CD4-positive, alpha-beta memory T cell (primary cell): ENCODE results near the gene LILRA2. TPM values are rescaled to one million over a fixed set of nuclear protein-coding genes. Genes with fewer than 3 reads are reported as not detected.
"Not testable (repeated sequence)": the region's sequence is repeated elsewhere in the genome, so short reads cannot be mapped to it uniquely, and the experiment has no call there.

ENCODE experiments used
- CTCF ChIA-PET: fragments of 350-600 bp; sonication (Branson Sonifier 250); formaldehyde crosslinking; loops from one replicate; lab custom pipeline; 2021; ENCODE audit warnings: inconsistent platforms; ENCODE audit not compliant: partially characterized antibody; lab: Charles Lee
- POLR2A ChIA-PET: fragments of 350-600 bp; sonication (Branson Sonifier 250); formaldehyde crosslinking; loops from one replicate; lab custom pipeline; 2021; ENCODE audit not compliant: partially characterized antibody; lab: Charles Lee
- DNase-seq, 5 donors: peaks; one replicate each; pipeline versions ENCODE4 v3.0.0 to v3.0.0-alpha.2; 2020 to 2022; ENCODE audit warnings: mixed read lengths in 1 of 5
- H3K27ac ChIP-seq: one replicate; pipeline ENCODE4 v1.7.0; 2013; ENCODE audit warnings: low read depth, low read length
- H3K27me3 ChIP-seq: 2 replicates; pipeline ENCODE4 v1.7.0; 2013; ENCODE audit warnings: mild to moderate bottlenecking, low read length, moderate library complexity; ENCODE audit not compliant: insufficient read depth
- H3K36me3 ChIP-seq: 2 replicates; pipeline ENCODE4 v1.7.0; 2013; ENCODE audit warnings: mild to moderate bottlenecking, low read length, moderate library complexity; ENCODE audit not compliant: insufficient read depth
- H3K4me1 ChIP-seq: 2 replicates; pipeline ENCODE4 v1.7.0; 2013; ENCODE audit warnings: mild to moderate bottlenecking, low read length, moderate library complexity; ENCODE audit not compliant: insufficient read depth
- H3K4me3 ChIP-seq, 2 donors: one replicate each; pipeline ENCODE4 v1.7.0; 2013; ENCODE audit warnings: low read length in 2 of 2, mild to moderate bottlenecking in 1 of 2
- H3K9me3 ChIP-seq, 2 donors: one replicate each; pipeline ENCODE4 v1.7.0; 2013; ENCODE audit warnings: low read length in 2 of 2, control low read depth in 1 of 2; ENCODE audit not compliant: control insufficient read depth in 1 of 2
- H3K27ac Mint-ChIP-seq, 7 donors: one replicate each; pipeline ENCODE4 v1.8.0; 2020 to 2021; ENCODE audit warnings: mixed read lengths in 7 of 7, mild to moderate bottlenecking in 6 of 7, inconsistent platforms in 3 of 7, moderate library complexity in 3 of 7
- H3K27me3 Mint-ChIP-seq, 2 donors: one replicate each; pipeline ENCODE4 v1.8.0; 2020 to 2021; ENCODE audit warnings: mixed read lengths in 2 of 2
- H3K36me3 Mint-ChIP-seq, 2 donors: one replicate each; pipeline ENCODE4 v1.8.0; 2020 to 2021; ENCODE audit warnings: mixed read lengths in 2 of 2, inconsistent platforms in 1 of 2, mild to moderate bottlenecking in 1 of 2
- H3K4me1 Mint-ChIP-seq, 4 donors: one replicate each; pipeline ENCODE4 v1.8.0; 2020 to 2021; ENCODE audit warnings: mixed read lengths in 4 of 4, mild to moderate bottlenecking in 1 of 4
- H3K4me3 Mint-ChIP-seq, 8 donors: one replicate each; pipeline ENCODE4 v1.8.0; 2020 to 2021; ENCODE audit warnings: mixed read lengths in 8 of 8, mild to moderate bottlenecking in 7 of 8, moderate library complexity in 6 of 8, inconsistent platforms in 3 of 8
- H3K9me3 Mint-ChIP-seq, 8 donors: one replicate each; pipeline ENCODE4 v1.8.0; 2020 to 2021; ENCODE audit warnings: mixed read lengths in 8 of 8, mild to moderate bottlenecking in 5 of 8, inconsistent platforms in 3 of 8, moderate library complexity in 1 of 8
- intact Hi-C: fragments of 100-400 bp; cut with micrococcal nuclease; formaldehyde crosslinking; loops from one replicate; pipeline ENCODE4 v1.15.1; 2023
- polyA plus RNA-seq, 2 donors: library from polyadenylated mRNA; unstranded; fragments of 300-500 nt; fragmentation: Illumina TruSeq; gene quantifications; one replicate each; pipeline ENCODE4 v1.2.3, GENCODE V29; 2021
- total RNA-seq, 2 experiments: library from RNA; stranded (reverse); gene quantifications; one replicate each; pipeline ENCODE4 v1.2.3, GENCODE V29; 2021

The LILRA2 gene
- total and polyA plus RNA-seq, 4 experiments from 2014 or later, result 0.35 to 0.47 TPM; not detected in 2

- Mint-ChIP-seq H3K27me3 (peaks cover 16 to 17% of the 10 kb centered on the region in 2 donors), H3K4me3 (no peak overlapping the region), H3K36me3 (no peaks in the 10 kb centered on the region), H3K27ac (peak overlapping the region in 1 of 7 donors; percentile 19), H3K9me3 (peaks cover 0 to 6% (median 0%) of the 10 kb centered on the region in 8 donors), H3K4me1 (peaks cover 0 to 2% (median 0%) of the 10 kb centered on the region in 4 donors)
- Histone ChIP-seq H3K36me3 (no peaks in the 10 kb centered on the region), H3K4me3 (no peak overlapping the region), H3K9me3 (no peaks in the 10 kb centered on the region), H3K27ac (no peak overlapping the region), H3K4me1 (no peaks in the 10 kb centered on the region), H3K27me3 (no peaks in the 10 kb centered on the region)
- intact Hi-C loops, result no loop called here
- POLR2A ChIA-PET, result no interaction called here
- CTCF ChIA-PET, result no interaction called here
- no peak for DNase-seq
These were observed 48.8 kb downstream of the LILRA2 start for GRCh38 chr19:54622431-54622830.

- H3K27ac ChIP-seq, H3K9me3 Mint-ChIP-seq, H3K9me3 ChIP-seq, H3K4me3 ChIP-seq, H3K4me3 Mint-ChIP-seq, intact Hi-C loops, H3K4me1 Mint-ChIP-seq, CTCF ChIA-PET, POLR2A ChIA-PET, H3K36me3 Mint-ChIP-seq, H3K27me3 ChIP-seq, DNase-seq, H3K27ac Mint-ChIP-seq, H3K36me3 ChIP-seq, H3K4me1 ChIP-seq: not testable (repeated sequence)
- peaks cover 24 to 30% of the 10 kb centered on the region in 2 donors for H3K27me3 Mint-ChIP-seq
These were observed 50.6 kb downstream of the LILRA2 start for GRCh38 chr19:54624234-54624633.

GRCh38 chr19:54624934-54625730 is 51.5 kb downstream of the LILRA2 start:
- H3K27me3 Mint-ChIP-seq, result peaks cover 26 to 35% of the 10 kb centered on the region in 2 donors

GRCh38 chr19:54626757-54627156 is 53.2 kb downstream of the LILRA2 start:
- H3K9me3 Mint-ChIP-seq, result peaks cover 0 to 6% (median 3%) of the 10 kb centered on the region in 8 donors
- H3K4me1 Mint-ChIP-seq, result peaks cover 0 to 2% (median 0%) of the 10 kb centered on the region in 4 donors
- Histone ChIP-seq H3K27me3 (no peaks in the 10 kb centered on the region), H3K4me3 (no peak overlapping the region), H3K4me1 (no peaks in the 10 kb centered on the region), H3K9me3 (no peaks in the 10 kb centered on the region), H3K27ac (no peak overlapping the region), H3K36me3 (no peaks in the 10 kb centered on the region)
- H3K4me3 Mint-ChIP-seq, result no peak overlapping the region
- ChIA-PET CTCF (interaction anchor here (1.9 kb wide), 1 partner anchor 26 kb away, joined by 5 read pairs; no protein-coding TSS in a partner anchor), POLR2A (no interaction called here)
- intact Hi-C loops, result no loop called here
- H3K27ac Mint-ChIP-seq, result no peak overlapping the region
- DNase-seq, result no peak
- no peaks in the 10 kb centered on the region for H3K36me3 Mint-ChIP-seq
- H3K27me3 Mint-ChIP-seq, result peaks cover 30 to 46% of the 10 kb centered on the region in 2 donors

More at GRCh38 chr19:54624934-54625730, 51.5 kb downstream of the LILRA2 start:
- H3K9me3 Mint-ChIP-seq, H3K4me3 Mint-ChIP-seq, H3K27me3 ChIP-seq, H3K4me3 ChIP-seq, intact Hi-C loops, H3K4me1 ChIP-seq, H3K36me3 ChIP-seq, CTCF ChIA-PET, H3K27ac Mint-ChIP-seq, H3K36me3 Mint-ChIP-seq, H3K27ac ChIP-seq, H3K4me1 Mint-ChIP-seq, H3K9me3 ChIP-seq, DNase-seq, POLR2A ChIA-PET: not testable (repeated sequence)

GRCh38 chr19:54627912-54628311 is 54.3 kb downstream of the LILRA2 start:
- H3K4me3 ChIP-seq, H3K4me3 Mint-ChIP-seq, DNase-seq, H3K36me3 ChIP-seq, H3K9me3 Mint-ChIP-seq, H3K27ac ChIP-seq, H3K36me3 Mint-ChIP-seq, intact Hi-C loops, H3K4me1 ChIP-seq, H3K4me1 Mint-ChIP-seq, H3K9me3 ChIP-seq, POLR2A ChIA-PET, H3K27me3 ChIP-seq, H3K27ac Mint-ChIP-seq: not testable (repeated sequence)
- peaks cover 29 to 49% of the 10 kb centered on the region in 2 donors for H3K27me3 Mint-ChIP-seq
- CTCF ChIA-PET, result interaction anchor here (1.9 kb wide), 1 partner anchor 25 kb away, joined by 5 read pairs; no protein-coding TSS in a partner anchor

GRCh38 chr19:54630262-54630661 is 56.7 kb downstream of the LILRA2 start, which contains the start of gene LILRB1:
TSS of gene LILRB1 (plus strand) at chr19:54630484. CDS start at chr19:54631074, 590 bp downstream.
- Mint-ChIP-seq H3K27me3 (peaks cover 22 to 43% of the 10 kb centered on the region in 2 donors), H3K27ac (peak within 1 kb of the TSS in 1 of 7 donors; percentile 2)
- H3K4me3 Mint-ChIP-seq, H3K9me3 ChIP-seq, intact Hi-C loops, H3K4me1 ChIP-seq, H3K36me3 Mint-ChIP-seq, H3K9me3 Mint-ChIP-seq, H3K27ac ChIP-seq, H3K27me3 ChIP-seq, DNase-seq, H3K4me3 ChIP-seq, H3K4me1 Mint-ChIP-seq, H3K36me3 ChIP-seq, POLR2A ChIA-PET: not testable (repeated sequence)
- CTCF ChIA-PET, result interaction anchor here (0.7 kb wide), 1 partner anchor 22 kb away, joined by 3 read pairs; no protein-coding TSS in a partner anchor

GRCh38 chr19:54630782-54631181 is 57.2 kb downstream of the LILRA2 start:
- no peaks in the 10 kb centered on the region for H3K4me1 Mint-ChIP-seq
- ChIA-PET CTCF (interaction anchor here (0.7 kb wide), 1 partner anchor 22 kb away, joined by 3 read pairs; no protein-coding TSS in a partner anchor), POLR2A (no interaction called here)
- Histone ChIP-seq H3K27ac (no peak overlapping the region), H3K36me3 (no peaks in the 10 kb centered on the region), H3K9me3 (no peaks in the 10 kb centered on the region), H3K4me1 (no peaks in the 10 kb centered on the region), H3K4me3 (no peak overlapping the region), H3K27me3 (no peaks in the 10 kb centered on the region)
- DNase-seq, result no peak
- peaks cover 22 to 42% of the 10 kb centered on the region in 2 donors for H3K27me3 Mint-ChIP-seq
- intact Hi-C loops, result no loop called here
- no peaks in the 10 kb centered on the region for H3K36me3 Mint-ChIP-seq
- H3K9me3 Mint-ChIP-seq, result peaks cover 0 to 6% (median 3%) of the 10 kb centered on the region in 8 donors
- H3K27ac Mint-ChIP-seq, result no peak overlapping the region
- no peak overlapping the region for H3K4me3 Mint-ChIP-seq
